Peyer's patch (tissue), 4 donors: ENCODE measurements around the gene FAM222A.

Source experiments
- POLR2A ChIP-seq, 2 donors: fragments of 450-650 bp; IDR thresholded peaks; one replicate each; pipeline ENCODE4 v1.5.1; 2017; ENCODE audit warnings: antibody characterized with exemption in 2 of 2, mild to moderate bottlenecking in 2 of 2, moderate library complexity in 2 of 2
- TF ChIP-seq, protein P1 (sequence below), 6 experiments: fragments of 450-650 bp in 4 of 6; fragments of 200-600 bp in 2 of 6; sonication (generic) in 1 of 6; IDR thresholded peaks; one replicate each; pipeline ENCODE4 v1.5.1; 2017 to 2019; ENCODE audit warnings: antibody characterized with exemption in 6 of 6, mild to moderate bottlenecking in 3 of 6, moderate library complexity in 1 of 6

DNA sequence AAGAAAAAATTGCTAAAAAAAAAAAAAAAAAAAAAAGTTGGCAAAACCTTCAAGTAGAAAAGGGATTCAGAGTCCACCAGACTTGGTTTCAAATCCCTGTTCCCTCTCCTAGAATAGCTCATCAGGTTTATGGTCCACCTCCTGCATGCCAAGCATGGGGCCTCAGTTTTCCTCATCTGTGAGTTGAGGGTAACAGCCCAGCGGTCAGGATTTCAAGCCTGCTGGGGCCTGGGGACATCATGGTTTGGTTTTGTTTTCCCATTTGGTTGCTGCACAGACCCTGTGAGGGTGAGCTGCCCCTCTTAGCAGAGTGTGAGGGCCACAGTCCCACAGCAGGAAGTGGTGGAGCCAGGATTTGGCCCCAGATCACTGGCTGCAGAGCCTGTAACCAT lies 12.5 kb downstream of the FAM222A start:
- TF ChIP-seq, protein P1, sequence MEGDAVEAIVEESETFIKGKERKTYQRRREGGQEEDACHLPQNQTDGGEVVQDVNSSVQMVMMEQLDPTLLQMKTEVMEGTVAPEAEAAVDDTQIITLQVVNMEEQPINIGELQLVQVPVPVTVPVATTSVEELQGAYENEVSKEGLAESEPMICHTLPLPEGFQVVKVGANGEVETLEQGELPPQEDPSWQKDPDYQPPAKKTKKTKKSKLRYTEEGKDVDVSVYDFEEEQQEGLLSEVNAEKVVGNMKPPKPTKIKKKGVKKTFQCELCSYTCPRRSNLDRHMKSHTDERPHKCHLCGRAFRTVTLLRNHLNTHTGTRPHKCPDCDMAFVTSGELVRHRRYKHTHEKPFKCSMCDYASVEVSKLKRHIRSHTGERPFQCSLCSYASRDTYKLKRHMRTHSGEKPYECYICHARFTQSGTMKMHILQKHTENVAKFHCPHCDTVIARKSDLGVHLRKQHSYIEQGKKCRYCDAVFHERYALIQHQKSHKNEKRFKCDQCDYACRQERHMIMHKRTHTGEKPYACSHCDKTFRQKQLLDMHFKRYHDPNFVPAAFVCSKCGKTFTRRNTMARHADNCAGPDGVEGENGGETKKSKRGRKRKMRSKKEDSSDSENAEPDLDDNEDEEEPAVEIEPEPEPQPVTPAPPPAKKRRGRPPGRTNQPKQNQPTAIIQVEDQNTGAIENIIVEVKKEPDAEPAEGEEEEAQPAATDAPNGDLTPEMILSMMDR (IDR thresholded peaks at IDR 0.05): no peak
- no peak for TF ChIP-seq POLR2A (IDR thresholded peaks at IDR 0.05)
